HG03066 (cell line): Measurements from ENCODE around the gene SCAMP4.

ENCODE experiments used
- ATAC-seq: cut with Tn5 transposase; IDR thresholded peaks from one replicate; pipeline ENCODE4 v1.9.1; 2021; ENCODE audit warnings: low read depth; ENCODE audit not compliant: unreplicated experiment

Gene SCAMP4

DNA sequence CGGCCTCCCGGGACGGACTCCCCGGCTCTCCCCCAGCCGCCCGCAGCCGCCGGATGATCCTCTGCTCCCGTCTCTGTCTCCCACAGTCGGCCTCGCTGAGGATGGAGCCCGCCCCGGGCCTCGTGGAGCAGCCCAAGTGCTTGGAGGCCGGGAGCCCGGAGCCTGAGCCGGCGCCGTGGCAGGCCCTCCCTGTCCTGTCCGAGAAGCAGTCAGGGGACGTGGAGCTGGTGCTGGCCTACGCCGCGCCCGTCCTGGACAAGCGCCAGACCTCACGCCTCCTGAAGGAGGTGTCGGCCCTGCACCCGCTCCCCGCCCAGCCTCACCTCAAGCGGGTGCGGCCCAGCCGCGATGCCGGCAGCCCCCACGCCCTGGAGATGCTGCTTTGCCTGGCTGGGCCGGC, 6.8 kb downstream of the SCAMP4 start:
- no peak for ATAC-seq

DNA sequence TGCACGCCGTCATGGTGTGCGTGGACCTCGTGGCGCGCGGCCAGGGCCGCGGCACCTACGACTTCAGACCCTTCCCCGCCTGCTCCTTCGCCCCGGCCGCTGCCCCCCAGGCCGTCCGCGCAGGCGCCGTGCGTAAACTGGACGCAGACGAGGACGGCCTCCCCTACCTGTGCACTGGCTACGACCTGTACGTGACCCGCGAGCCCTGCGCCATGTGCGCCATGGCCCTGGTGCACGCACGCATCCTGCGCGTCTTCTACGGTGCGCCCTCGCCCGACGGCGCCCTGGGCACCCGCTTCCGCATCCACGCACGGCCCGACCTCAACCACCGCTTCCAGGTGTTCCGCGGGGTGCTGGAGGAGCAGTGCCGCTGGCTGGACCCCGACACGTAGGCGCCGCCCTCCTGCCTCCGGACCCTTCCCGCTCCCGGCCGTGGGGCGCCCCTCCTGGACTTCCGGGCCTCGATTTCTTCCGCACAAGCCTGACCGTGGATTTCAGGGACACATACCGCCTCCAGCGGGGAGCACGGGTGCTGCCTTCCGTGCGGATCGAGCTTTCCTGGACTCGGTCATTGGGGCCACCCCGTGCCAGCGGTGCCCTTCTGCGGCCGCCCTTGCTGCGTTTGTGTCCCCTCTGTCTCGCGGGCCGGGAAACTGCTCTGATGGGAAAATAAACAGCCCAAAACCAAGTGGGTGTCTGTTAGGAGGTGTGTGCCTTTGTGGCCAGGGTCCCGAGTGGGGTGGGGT, 7.7 kb downstream of the SCAMP4 start:
- no peak for ATAC-seq

- ATAC-seq = no peak
Measured at GRCh38 chr19:1913781-1914577, 8.8 kb downstream of the SCAMP4 start.

DNA sequence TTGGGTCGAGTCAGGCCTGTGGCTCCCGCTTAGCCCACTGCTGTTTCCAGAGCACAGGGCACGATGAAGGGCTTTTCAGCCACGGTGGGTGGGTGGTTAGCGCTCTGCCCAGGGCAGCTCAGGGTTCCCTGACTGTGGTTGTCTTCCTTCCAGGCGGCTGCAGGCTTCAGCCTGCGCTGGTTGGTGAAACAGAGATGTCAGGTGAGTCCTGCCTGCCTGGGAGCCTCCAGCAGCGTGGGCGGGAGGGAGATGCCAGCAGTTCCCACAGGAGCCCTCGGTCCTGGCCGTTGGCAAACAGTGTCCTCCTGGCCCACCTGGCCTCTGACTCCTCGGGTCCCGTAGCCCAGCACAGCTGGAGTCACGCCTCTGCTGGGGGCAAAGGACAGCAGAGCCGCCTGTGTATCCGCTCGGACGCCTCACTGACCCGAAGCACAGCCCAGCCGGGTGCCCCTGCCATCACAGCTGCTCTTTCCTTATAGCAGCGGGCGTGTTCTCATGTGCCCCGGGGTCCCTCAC, 9.7 kb downstream of the SCAMP4 start:
- ATAC-seq = no peak

- ATAC-seq = no peak
Measured at GRCh38 chr19:1917146-1917545, 11.9 kb downstream of the SCAMP4 start.

DNA sequence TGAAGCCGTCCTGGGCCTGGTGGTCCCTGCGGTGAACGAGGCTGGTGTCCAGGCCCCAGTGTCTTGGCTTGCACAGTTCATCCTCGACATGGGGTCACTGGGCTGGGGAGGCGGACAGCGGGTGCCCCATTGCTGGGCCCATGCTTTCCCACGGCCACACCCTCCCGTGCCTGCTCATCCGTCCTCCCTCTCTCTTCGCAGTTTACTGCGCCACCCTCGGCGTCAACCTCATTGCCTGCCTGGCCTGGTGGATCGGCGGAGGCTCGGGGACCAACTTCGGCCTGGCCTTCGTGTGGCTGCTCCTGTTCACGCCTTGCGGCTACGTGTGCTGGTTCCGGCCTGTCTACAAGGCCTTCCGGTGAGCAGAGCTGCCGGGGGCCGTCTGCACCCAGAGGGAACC, 12.7 kb downstream of the SCAMP4 start:
- no peak for ATAC-seq

GRCh38 chr19:1918975-1919374, 13.8 kb downstream of the SCAMP4 start:
- no peak for ATAC-seq

DNA sequence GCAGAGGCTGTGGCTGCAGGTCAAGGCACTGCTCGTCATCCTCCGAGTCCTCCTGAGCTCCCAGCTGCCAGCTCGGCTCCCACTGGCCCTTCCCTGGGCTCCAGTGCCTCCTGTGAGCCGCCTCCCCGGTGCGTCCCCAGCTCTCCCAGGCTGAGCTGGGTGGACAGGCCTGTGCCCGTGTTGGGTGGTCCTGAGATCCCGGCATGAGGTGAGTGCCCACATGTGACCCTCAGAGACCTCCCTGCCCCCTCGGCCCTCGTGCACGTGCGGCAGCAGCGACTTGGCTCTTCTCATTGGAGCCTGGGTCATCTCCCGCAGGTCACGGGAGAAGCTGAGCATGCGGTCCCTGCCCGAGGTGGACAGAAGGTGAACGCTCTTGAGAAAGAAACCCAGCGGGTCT, 15.4 kb downstream of the SCAMP4 start:
- ATAC-seq = no peak

DNA sequence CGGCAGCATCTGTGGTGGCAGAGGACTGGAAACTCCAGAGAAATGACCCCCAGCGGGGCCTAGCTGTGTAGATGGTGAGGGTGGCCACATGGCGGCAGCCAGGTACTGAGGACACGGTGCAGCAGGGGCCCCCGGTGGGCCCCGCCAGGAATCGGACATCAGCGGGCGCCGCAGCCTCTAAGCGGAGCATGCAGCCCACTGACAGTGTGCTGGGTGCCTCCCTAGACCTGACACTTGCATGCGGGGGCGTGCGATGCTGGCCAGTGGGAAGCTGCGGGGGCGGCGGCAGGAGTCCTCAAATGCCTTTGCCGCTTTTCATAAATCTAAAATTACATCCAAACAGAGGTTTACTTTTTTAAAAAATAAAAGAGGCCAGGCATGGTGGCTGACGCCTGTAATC, 16.1 kb downstream of the SCAMP4 start:
- ATAC-seq = no peak

GRCh38 chr19:1921825-1922224, 16.6 kb downstream of the SCAMP4 start:
- no peak for ATAC-seq

DNA sequence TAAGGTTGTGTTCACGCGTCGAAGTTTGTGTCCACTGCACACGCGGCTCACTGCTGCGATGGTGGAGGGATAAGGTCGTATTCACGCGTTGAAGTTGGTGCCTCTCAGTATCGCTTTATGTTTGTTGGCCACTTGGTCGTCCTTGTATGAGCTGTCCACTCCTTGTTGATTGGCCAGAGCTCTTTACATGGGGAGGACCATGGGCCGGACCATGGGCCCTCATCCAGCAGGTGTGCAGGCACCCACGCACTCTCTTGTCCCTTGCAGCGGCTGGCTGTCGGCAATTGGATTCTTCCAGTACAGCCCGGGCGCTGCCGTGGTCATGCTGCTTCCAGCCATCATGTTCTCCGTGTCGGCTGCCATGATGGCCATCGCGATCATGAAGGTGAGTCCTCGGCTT, 17.6 kb downstream of the SCAMP4 start:
- ATAC-seq = no peak

DNA sequence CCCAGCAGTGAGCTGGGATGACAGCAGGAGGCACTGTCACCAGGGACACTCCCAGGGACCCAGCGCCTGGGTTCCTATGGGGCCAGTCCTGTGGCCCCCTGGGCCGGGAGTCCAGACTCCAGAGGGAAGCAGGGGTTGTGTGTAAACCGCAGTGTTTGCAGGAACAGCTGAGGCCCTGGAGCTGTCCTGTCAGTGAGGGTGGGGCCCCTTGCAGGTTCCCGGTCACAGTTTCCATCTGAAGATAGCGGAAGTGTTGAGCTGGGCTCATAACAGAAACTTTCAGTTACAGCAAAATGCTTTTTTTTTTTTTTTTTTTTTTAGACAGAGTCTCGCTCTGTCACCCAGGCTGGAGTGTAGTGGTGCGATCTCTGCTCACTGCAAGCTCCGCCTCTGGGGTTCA, 18.1 kb downstream of the SCAMP4 start:
- ATAC-seq = no peak

DNA sequence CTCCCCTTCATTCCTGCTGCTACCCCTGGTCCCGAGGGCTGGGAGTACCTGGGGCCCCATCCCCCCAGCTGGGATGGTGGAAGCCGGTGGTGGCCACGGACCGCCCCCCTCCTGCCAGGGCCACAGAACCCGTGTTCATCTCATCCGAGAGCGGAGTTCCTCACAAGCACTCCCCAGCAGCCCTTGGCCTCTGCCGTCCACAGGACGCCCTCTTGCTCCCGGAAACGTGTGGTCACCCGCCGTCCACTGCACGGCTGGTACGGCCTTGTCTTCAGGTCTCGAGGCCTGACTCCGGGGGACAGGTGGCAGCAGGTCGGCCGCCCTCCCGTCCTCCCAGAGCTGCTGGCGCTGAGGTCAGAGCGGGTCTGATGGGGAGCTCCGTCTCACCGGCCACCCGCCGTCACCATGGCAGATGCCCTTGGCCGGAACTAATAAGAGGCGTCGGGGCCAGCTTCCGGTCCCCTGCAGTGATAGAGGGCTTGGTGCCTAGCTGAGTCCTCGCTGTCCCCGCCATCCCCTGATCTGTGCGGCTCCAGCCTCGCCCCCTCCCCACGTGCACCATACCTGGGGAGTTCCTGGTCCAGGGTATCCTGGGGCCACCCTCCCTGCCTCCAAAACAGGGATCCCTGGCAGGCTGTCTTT, 19.2 kb downstream of the SCAMP4 start:
- no peak for ATAC-seq

DNA sequence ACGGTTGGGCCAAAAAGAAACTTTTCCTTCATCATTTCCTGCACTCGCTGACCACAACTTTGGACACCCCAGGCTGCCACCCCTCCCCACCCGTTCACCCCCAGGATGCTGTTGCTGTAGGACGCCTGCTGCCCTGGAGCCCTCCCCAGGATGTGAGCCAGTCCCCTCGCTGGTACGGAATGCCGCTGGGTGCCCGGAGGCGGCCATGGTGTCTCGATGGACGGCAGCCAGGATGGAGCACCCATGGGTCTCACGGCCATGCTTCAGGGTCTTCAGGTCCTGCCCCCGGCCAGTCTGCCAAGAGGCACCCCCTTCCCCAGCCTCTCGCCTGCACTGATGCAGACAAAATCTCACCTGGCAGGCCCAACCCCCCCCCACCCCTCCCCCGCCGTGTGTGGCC, 20.3 kb downstream of the SCAMP4 start:
- ATAC-seq = no peak

DNA sequence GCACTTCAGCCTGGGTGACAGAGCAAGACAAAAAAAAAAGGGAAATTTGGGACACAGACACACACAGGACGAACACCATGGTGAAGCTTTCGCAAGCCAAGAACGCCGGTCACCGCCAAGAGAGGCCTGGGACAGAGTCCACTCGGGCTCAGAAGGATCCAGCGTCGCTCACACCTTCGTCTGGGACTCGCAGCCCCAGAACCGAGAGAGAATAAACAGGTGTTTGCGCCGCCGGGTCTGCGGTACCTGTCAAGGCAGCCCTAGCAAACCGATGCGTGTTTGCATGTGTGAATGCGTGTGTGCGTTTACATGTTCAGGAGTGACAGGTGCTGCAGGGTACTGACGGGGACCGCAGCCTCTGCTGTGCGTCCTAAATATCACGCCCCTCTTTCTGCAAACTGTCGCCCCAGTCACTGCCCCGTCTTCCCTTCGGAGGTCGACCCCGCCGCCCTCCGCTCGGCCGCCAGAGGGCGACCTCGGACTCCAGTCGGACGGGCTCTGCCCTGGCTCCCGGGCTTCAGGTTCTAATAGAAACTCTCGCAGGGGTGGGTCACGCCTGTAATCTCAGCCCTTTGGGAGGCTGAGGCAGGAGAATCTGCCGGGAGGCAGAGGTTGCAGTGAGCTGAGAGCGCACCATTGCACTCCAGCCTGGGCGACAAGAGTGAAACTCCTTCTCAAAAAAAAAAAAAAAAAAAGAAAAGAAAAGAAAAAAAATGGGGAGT, 24.0 kb downstream of the SCAMP4 start:
- ATAC-seq = no peak

- ATAC-seq = no peak
Measured at GRCh38 chr19:1931445-1931844, 26.2 kb downstream of the SCAMP4 start.

DNA sequence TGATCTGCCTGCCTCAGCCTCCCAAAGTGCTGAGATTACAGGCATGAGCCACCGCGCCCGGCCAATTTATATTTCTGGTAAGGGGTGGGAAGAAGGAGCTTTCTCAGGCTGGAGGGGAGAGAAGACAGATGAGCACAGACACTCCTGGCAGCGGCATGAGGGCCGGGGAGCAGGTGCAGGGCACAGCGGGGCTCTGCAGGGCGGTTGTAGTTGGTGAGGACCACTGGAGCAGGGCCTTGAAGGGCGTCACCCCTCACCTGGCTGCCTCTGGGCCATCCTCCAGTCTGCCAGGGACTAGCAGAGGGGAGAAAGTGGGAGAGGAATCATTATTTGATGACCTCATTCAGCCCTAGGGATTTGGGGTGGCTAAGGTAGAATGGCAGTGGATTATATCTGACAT, 27.2 kb downstream of the SCAMP4 start:
- ATAC-seq = no peak

- ATAC-seq = no peak
Measured at GRCh38 chr19:1933244-1933643, 28.0 kb downstream of the SCAMP4 start.

- ATAC-seq = no peak
Measured at GRCh38 chr19:1933942-1934341, 28.7 kb downstream of the SCAMP4 start.

DNA sequence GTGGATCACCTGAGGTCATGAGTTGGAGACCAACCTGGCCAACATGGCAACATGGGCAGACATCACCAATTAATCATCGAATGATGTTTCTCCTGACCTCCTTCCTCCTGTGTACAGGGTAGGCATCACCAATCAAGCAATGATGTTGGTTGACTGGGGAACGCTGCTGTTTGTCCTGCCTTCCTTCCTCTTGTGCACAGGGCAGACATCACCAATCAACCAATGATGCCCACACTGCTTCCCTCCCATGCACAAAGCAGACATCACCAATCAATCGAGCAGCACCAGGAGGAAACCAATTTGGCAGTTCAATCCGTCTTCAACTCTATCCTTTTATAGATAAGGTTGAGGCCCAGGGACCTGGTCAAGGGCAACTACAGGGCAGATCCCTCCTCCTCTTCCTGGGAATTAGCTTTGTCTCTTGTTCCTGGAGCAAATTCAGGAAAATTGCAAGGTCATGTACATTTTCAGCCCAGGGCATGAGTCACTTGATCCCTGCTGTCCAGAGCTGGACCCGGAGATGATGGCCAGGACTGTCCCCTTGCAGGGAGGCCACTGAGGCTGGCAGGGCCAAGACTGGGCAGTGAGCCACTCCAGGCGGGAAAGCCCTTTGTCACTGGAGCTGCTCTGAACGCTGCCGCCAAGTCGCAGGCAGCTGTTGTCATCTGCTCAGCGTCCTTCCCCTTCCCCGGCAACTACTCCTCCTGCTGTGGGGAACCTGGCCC, 30.4 kb downstream of the SCAMP4 start:
- no peak for ATAC-seq
